NOMO-1 treated with DMSO at 0.1 percent for 48 hours (cell line): ENCODE measurements around the gene HIVEP2.
A peak's percentile ranks its signal among the peaks of the same experiment; 100 is the strongest.

Source experiments
- DNase-seq: peaks from one replicate; lab custom pipeline; 2025; ENCODE audit not compliant: unreplicated experiment; lab: John Stamatoyannopoulos, UW

The HIVEP2 gene

DNA sequence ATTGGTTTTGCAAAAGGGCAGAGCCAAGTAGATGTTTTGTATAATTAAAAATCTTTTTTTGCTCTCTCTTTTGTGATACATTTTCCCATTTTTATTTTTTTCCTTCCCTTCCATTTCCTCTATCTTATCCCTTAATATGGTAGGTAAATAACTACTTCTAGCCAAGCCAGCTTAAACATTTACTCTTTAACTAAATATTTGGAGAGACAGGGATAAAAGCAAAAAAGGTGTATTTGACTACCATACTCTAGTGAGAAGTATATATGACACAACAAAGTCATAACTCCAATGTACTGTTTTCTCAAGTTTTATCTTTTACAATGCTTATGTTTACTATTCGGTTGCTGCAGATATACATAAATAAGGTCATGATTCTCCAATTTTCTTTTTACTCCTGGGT lies 154.7 kb downstream of the HIVEP2 start:
- DNase-seq, result no peak

GRCh38 chr6:142787422-142787821 lies 157.6 kb downstream of the HIVEP2 start:
- no peak for DNase-seq

DNA sequence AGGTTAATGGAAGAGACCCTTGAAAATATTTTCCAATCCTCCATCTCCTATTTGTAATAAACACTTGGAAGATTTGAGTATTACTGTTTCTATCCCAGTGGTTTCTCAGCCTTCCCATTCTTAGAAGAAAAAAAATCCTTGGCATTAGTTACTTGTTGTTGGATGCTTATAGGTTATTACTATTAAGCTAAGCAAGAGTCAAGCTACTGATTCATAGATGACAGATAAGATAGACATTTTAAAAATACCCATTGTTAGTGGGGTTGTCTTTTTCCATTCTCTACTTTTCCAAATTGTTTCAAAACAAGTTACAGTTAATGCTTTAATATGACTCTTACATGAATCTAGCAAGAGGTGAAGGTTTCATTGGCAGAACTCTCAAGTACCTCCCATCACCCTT lies 158.5 kb downstream of the HIVEP2 start:
- no peak for DNase-seq

DNA sequence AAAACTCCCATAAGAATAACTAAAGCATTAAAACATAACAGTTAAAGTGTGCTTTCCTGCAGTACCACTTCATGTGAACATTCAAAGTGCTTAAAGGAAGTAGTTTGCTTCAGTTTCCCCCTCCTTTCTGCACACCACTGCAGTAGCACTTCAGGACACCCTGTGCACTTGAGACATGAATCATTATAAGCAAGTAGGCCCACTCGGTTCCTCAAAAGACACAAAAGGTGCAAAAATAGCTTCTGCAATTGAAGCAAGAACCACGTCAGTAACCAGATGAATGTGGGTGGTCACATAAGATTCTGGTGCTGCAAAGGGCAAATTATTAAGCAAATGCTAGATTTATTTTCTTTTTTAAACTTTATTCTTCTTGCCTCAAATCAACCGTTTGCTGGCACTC lies 160.6 kb downstream of the HIVEP2 start:
- DNase-seq, result peak; percentile 92

DNA sequence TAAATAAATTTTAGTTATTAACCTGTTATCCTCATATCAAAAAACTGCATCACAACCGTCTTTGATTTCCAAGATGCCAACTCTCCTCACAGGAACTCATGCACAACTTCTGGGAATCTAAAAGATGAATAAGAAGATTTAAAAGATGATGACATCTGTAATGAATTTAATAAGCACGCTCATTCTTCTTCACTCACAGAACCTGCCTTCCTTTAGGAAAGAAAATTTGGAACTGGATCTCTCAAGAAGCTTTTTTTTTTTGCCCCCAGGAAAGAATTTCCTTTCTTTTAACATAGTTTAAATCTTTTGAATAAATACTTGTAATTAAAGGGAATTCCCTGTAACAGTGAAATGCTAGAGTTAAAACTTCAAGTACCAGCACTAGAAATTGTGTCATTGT lies 161.5 kb downstream of the HIVEP2 start:
- no peak for DNase-seq

- DNase-seq, result no peak
Measured at GRCh38 chr6:142781129-142781528, 163.8 kb downstream of the HIVEP2 start.

DNA sequence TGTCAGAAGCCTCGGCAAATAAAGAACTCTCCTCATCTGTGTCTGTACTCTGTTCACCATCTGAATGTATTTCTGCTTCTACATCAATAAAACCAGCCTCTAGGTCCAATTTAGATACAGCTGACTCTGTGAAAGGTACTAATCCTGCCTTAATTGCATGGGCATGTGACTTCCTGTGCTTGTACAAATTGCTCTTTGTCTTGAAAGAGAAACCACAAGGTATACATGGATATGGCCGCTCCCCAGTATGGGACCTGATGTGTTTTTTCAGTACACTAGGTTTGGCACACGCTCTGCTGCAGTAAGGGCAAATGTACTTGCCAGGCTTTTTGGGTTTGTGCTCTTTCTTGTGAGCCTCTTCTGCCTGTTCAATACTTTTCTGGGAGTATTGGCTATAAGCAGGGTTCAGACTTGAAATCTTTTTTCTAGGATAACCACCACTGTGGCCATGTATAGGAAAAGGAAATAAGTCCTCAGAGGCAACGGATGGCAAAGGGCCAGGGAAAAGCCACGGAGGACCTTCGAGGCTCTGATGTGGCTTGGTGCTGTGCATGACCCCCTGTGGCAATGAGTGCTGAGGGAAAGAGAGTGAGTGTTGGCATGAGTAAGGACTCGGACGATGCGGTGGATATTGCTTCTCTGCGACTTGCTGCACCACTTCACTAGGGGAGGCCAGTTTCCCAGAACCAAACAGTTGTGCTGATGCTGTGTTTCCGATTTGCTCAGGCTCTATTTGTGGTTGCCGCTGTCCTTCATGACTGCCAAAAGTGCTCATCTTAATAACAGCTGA lies 170.9 kb downstream of the HIVEP2 start:
- no peak for DNase-seq

DNA sequence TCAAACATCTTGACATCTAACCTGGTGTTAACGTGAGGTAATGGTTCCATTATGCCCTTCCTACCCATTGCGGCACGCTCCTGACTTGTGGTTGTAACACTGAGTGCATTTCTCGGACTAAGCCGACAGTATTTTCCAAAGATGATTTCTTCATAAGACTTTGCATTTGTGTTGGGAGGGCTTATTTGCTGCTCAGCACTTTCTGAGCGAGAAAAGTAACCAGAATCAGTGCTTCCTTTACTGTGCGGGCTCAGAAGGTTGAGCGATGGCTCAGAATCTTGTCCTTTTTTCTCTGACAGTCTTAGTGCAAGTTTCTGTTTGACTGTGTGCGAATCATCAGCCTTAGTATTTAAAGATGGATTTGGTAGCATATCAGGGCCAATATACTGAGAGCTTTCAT lies 171.7 kb downstream of the HIVEP2 start:
- no peak for DNase-seq

GRCh38 chr6:142771162-142771561 lies 173.8 kb downstream of the HIVEP2 start:
- no peak for DNase-seq

GRCh38 chr6:142765306-142765705 lies 179.7 kb downstream of the HIVEP2 start:
- DNase-seq, result no peak

- no peak for DNase-seq
Measured at GRCh38 chr6:142764311-142764710, 180.7 kb downstream of the HIVEP2 start.

GRCh38 chr6:142763205-142763604 lies 181.8 kb downstream of the HIVEP2 start:
- no peak for DNase-seq

- no peak for DNase-seq
Measured at GRCh38 chr6:142761756-142762155, 183.2 kb downstream of the HIVEP2 start.

DNA sequence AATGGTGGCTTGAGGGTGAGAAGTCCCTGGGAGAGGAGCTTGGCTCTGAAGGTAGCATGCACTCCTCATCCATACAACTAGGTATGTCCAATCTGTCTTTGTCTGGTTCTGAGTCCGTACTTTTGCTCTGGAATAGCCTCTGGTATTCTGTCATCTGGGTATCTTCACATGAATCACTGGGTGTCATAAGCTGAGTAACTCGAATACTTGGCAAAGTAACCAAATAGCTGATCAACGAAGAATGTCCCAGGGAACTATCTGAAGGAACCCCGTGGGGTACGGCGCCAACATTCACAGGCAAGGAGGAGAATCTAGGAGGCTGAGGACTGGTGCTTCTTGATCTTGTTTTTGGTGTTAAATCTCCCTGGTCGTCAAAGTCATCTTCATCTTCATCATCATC lies 184.8 kb downstream of the HIVEP2 start:
- DNase-seq, result no peak

DNA sequence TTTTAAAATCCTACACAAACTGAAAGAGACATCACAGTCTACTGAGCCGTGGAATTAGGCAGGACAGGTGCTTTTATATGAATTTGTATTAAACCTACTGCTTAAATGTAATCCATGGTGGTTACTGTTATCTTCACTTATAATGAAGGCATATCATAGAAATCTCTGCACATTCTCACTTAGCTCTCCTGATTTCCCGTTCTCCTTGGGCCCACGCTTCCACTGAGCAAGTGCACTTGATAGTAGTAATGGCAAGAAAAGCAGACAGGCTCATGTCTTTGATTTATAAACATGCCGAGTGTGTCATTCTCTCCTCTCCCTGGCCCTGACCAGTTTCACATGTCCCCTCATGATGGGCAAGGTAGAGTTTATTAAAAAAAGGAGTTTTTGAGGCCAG lies 186.3 kb downstream of the HIVEP2 start:
- no peak for DNase-seq

GRCh38 chr6:142757852-142758628 lies 186.9 kb downstream of the HIVEP2 start:
- DNase-seq, result no peak

DNA sequence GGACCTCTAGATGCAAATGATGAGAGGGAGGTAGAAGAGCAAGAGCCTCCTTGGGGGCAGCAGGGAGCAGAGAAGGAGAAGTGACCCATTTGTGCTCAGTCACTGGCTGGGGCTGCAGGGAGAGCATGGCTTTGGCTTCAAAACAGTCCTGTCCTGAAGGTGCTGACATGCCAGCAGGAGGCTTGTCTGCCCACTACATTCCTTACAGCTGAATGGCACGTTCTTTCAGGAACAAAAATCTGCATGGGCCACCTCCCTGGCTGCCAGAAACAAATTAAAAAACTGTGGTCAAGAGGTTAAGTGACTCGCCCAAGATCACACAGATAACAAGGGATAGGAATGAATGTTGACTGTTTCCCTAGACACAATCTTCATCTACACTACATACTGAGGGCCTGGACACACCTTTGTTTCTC lies 188.8 kb downstream of the HIVEP2 start:
- DNase-seq, result no peak

GRCh38 chr6:142753196-142753595 lies 191.8 kb downstream of the HIVEP2 start:
- DNase-seq, result no peak

DNA sequence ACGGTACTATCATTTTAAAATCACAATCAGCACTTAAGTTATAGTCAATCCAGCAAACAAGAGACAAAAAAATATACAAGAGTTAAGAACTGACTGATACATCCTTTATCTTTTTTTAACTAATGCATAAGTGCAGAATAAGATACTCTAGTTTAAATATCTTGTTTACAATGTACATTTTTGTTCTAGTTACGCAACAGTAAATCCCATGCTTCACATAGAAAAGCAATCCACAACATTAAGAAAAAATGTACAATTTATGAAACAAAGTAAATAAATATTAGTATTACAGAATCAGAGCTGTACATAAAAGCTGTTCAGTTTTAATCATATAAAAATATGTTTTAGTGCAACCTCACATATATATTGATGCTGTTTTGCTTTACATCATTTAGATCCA lies 192.6 kb downstream of the HIVEP2 start:
- no peak for DNase-seq

DNA sequence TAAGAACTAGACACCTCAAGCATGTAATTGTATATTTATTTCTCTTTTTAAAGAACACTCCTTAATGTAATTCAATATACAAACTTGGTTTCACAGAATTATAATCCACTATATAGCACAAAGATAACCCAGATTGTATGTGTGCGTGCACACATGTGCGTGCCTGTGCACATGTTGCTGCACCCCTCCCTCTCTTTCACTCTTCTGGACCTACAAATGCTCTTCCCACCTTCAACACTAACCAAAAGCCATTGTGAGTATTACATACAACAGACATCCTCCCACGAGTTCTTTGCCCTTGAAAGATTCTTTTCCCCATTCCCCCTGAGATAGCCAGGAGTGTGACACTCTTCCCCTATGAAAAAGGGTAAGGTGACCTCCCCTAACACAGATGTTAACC lies 193.5 kb downstream of the HIVEP2 start:
- DNase-seq, result no peak

DNA sequence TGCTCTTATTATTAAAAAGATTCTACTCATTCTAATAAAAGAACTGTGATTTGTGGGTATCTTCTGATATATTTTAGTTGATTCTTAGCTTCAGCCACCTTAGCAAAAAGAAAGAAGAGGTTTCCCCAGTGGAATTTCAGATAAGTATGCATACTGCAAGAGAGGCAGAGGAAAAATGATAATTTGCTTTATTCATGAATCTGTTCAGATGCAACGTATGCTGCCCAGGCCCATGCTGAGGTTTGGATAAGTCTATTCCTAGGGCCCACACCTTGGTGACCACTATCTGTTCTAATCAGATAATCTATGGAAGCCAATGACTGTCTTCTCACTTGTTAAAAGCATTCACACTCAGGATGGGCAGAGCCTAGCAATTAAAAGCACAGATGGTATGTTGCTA lies 194.0 kb downstream of the HIVEP2 start:
- no peak for DNase-seq

GRCh38 chr6:142749556-142749955 lies 195.4 kb downstream of the HIVEP2 start:
- no peak for DNase-seq
